Gastrocnemius medialis (tissue), 4 donors: ENCODE data around the gene APP. TPM values are rescaled to one million over a fixed set of nuclear protein-coding genes. Genes with fewer than 3 reads are reported as not detected.

Source experiments
- ATAC-seq, 2 donors: fragments of 150-250 bp; one replicate each; pipeline ENCODE4 v1.9.1; 2016
- DNase-seq, 2 donors: peaks; one replicate each; pipeline ENCODE4 v3.0.0-alpha.2; 2019
- H3K27ac ChIP-seq, 4 donors: fragments of 200-600 bp; sonication (generic); 1 replicate in 1 of 4; 2 replicates in 3 of 4; pipeline ENCODE4 v1.5.1; 2016 to 2018; ENCODE audit warnings: mild to moderate bottlenecking in 2 of 4, moderate library complexity in 1 of 4
- H3K27me3 ChIP-seq, 3 donors: fragments of 200-600 bp; sonication (generic) in 2 of 3; 1 replicate in 1 of 3; 2 replicates in 2 of 3; pipeline versions ENCODE4 v1.5.1 to v1.6.0; 2016 to 2019; ENCODE audit warnings: mild to moderate bottlenecking in 1 of 3, moderate library complexity in 1 of 3
- H3K36me3 ChIP-seq, 2 donors: fragments of 200-600 bp; sonication (generic) in 1 of 2; one replicate each; pipeline ENCODE4 v1.5.1; 2017 to 2018
- H3K4me1 ChIP-seq, 2 donors: fragments of 200-600 bp; sonication (generic) in 1 of 2; one replicate each; pipeline ENCODE4 v1.5.1; 2016 to 2017; ENCODE audit warnings: mild to moderate bottlenecking in 2 of 2
- H3K4me3 ChIP-seq, 4 donors: fragments of 200-600 bp; sonication (generic) in 3 of 4; 1 replicate in 1 of 4; 2 replicates in 3 of 4; pipeline ENCODE4 v1.5.1; 2016 to 2019; ENCODE audit warnings: mild to moderate bottlenecking in 2 of 4
- H3K9me3 ChIP-seq, 3 donors: fragments of 200-600 bp; sonication (generic) in 2 of 3; 1 replicate in 1 of 3; 2 replicates in 2 of 3; pipeline ENCODE4 v1.5.1; 2016 to 2019
- POLR2A ChIP-seq, 2 donors: fragments of 450-650 bp; IDR thresholded peaks; one replicate each; pipeline ENCODE4 v1.6.1; 2017; ENCODE audit warnings: antibody characterized with exemption in 2 of 2, mild to moderate bottlenecking in 2 of 2, moderate library complexity in 2 of 2
- in situ Hi-C, 4 donors: fragments of 200-750 bp; cut with MboI; loops; one replicate each; pipeline versions ENCODE4 v1.15.0 to v1.8.0; 2017; ENCODE audit warnings: low sequenced_read_pairs in 4 of 4
- intact Hi-C: fragments of 100-400 bp; cut with DNase I; formaldehyde crosslinking; loops from one replicate; pipeline ENCODE4 v1.15.1; 2023; ENCODE audit warnings: low total_unique reads
- total RNA-seq, 4 donors: library from RNA; depleted of rRNA; stranded (reverse); fragments of >200 nt; gene quantifications; one replicate each; pipeline versions ENCODE4 v1.1.0 to v1.2.3, GENCODE V29; 2016
- TF ChIP-seq, protein P1 (sequence below), 5 experiments: fragments of 450-650 bp in 3 of 5; fragments of 200-600 bp in 2 of 5; sonication (generic) in 2 of 5; IDR thresholded peaks in 4 of 5; conservative IDR thresholded peaks in 1 of 5; 1 replicate in 4 of 5; 2 replicates in 1 of 5; pipeline ENCODE4 v1.5.1; 2016 to 2019; ENCODE audit warnings: antibody characterized with exemption in 5 of 5, mild to moderate bottlenecking in 3 of 5, moderate library complexity in 3 of 5

The APP gene
- total RNA-seq, 4 donors from 2014 or later = 45.8 to 73.2 (median 70.1) TPM

DNA sequence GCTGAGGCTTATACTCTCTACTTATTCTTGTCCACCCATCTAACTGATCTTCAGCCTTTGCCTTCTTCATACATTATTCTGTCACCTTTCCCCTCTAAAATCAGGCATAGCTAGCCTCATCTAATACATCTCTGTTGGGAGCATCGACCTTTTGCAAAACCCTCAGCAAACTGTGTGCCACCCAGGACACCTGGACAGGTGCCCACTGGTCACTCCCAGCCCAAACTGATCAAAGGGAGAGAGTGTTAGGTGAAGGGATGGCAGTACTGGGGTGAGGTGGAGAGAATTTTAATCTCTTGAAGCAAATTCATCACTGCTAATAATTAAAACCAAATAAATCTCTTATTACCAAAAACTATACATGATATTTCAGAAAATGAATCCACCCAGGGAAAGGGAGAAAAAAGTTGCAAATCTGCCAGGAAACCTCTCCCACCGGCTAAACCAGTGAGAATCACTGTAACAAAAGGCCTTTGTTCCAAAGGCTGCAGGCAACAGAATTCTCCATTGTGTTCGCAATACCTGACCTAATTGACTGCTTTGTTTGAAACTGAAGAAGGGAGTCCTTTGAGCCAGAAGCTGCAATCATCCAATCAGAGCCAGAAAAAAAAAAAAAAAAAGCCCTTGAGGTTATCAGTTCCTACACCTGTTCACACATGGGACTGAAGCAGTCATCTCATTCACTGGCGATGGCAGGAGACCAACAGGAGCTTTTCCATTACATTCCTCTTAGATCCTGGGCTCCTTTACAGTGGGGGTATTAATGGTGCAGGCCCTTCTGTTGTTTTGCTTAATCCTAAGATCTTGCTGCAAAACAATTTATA, 172.6 kb downstream of the APP start:
- H3K36me3 ChIP-seq = no peaks in the 10 kb centered on the region
- H3K27me3 ChIP-seq = no peaks in the 10 kb centered on the region
- ATAC-seq = peak; percentile 24 to 36
- H3K4me3 ChIP-seq = no peak overlapping the region
- H3K4me1 ChIP-seq = peaks cover 17 to 23% of the 10 kb centered on the region in 2 donors
- no peak for DNase-seq
- TF ChIP-seq, protein P1, sequence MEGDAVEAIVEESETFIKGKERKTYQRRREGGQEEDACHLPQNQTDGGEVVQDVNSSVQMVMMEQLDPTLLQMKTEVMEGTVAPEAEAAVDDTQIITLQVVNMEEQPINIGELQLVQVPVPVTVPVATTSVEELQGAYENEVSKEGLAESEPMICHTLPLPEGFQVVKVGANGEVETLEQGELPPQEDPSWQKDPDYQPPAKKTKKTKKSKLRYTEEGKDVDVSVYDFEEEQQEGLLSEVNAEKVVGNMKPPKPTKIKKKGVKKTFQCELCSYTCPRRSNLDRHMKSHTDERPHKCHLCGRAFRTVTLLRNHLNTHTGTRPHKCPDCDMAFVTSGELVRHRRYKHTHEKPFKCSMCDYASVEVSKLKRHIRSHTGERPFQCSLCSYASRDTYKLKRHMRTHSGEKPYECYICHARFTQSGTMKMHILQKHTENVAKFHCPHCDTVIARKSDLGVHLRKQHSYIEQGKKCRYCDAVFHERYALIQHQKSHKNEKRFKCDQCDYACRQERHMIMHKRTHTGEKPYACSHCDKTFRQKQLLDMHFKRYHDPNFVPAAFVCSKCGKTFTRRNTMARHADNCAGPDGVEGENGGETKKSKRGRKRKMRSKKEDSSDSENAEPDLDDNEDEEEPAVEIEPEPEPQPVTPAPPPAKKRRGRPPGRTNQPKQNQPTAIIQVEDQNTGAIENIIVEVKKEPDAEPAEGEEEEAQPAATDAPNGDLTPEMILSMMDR (IDR thresholded peaks at IDR 0.05 in 4 of 5, conservative IDR thresholded peaks at IDR 0.05 in 1 of 5) = no peak
- TF ChIP-seq POLR2A (IDR thresholded peaks at IDR 0.05) = no peak
- in situ Hi-C loops = no loop called here
- H3K9me3 ChIP-seq = no peaks in the 10 kb centered on the region
- H3K27ac ChIP-seq = no peak overlapping the region
- intact Hi-C loops = no loop called here

- no peaks in the 10 kb centered on the region for H3K36me3 ChIP-seq
- TF ChIP-seq, protein P1 (IDR thresholded peaks at IDR 0.05 in 4 of 5, conservative IDR thresholded peaks at IDR 0.05 in 1 of 5) = no peak
- TF ChIP-seq POLR2A (IDR thresholded peaks at IDR 0.05) = no peak
- H3K27ac ChIP-seq = no peak overlapping the region
- no peaks in the 10 kb centered on the region for H3K9me3 ChIP-seq
- ATAC-seq = no peak
- intact Hi-C loops (no loop called here), in situ Hi-C loops (no loop called here)
- H3K27me3 ChIP-seq = no peaks in the 10 kb centered on the region
- DNase-seq = no peak
- H3K4me3 ChIP-seq = no peak overlapping the region
- peaks cover 17 to 23% of the 10 kb centered on the region in 2 donors for H3K4me1 ChIP-seq
Measured at GRCh38 chr21:25995278-25995677, 175.3 kb downstream of the APP start.

DNA sequence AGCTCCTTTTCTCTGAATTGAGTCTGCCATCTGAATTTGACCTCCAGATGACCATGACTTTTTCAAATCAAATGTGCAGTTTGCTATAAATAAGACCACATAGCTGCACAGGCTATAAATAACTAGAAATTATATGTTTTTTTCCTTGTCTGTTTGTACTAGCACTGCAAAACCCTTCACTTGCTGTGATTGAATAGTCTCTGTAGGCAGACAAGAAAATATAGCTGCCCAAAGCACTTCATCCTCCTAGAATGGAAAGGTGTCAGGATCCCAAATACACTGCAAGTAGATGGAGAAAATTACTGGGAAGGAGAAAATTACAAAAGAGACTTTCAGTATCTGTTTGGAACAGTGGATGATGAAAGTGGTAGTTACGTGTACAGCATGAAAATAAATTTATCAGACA, 175.8 kb downstream of the APP start:
- no peaks in the 10 kb centered on the region for H3K36me3 ChIP-seq
- ATAC-seq = no peak
- H3K4me1 ChIP-seq = peaks cover 17 to 23% of the 10 kb centered on the region in 2 donors
- in situ Hi-C loops = no loop called here
- no peak for DNase-seq
- H3K27me3 ChIP-seq = no peaks in the 10 kb centered on the region
- H3K9me3 ChIP-seq = no peaks in the 10 kb centered on the region
- no peak overlapping the region for H3K27ac ChIP-seq
- H3K4me3 ChIP-seq = no peak overlapping the region
- TF ChIP-seq POLR2A (IDR thresholded peaks at IDR 0.05) = no peak
- TF ChIP-seq, protein P1 (IDR thresholded peaks at IDR 0.05 in 4 of 5, conservative IDR thresholded peaks at IDR 0.05 in 1 of 5) = no peak
- intact Hi-C loops = no loop called here

- Histone ChIP-seq H3K9me3 (no peaks in the 10 kb centered on the region), H3K4me1 (no peaks in the 10 kb centered on the region), H3K27me3 (no peaks in the 10 kb centered on the region), H3K36me3 (no peaks in the 10 kb centered on the region), H3K27ac (no peak overlapping the region), H3K4me3 (no peak overlapping the region)
- in situ Hi-C loops (no loop called here), intact Hi-C loops (no loop called here)
- ATAC-seq = no peak
- no peak for DNase-seq
- TF ChIP-seq, protein P1 (IDR thresholded peaks at IDR 0.05 in 4 of 5, conservative IDR thresholded peaks at IDR 0.05 in 1 of 5) = no peak
- TF ChIP-seq POLR2A (IDR thresholded peaks at IDR 0.05) = no peak
Measured at GRCh38 chr21:25988738-25989137, 181.8 kb downstream of the APP start.
